Measurements from ENCODE around the gene SAMD13.

GRCh38 chr1:84350550-84350949, 49.0 kb downstream of the SAMD13 start:
- no peak for TF ChIP-seq CTCF (IDR thresholded peaks at IDR 0.05)
- no peak for TF ChIP-seq POLR2A (IDR thresholded peaks at IDR 0.05)

Measured in sigmoid colon (tissue), 3 donors.